HG02840 (cell line): ENCODE measurements around the gene STAC.

Source experiments
- ATAC-seq: cut with Tn5 transposase; IDR thresholded peaks from one replicate; pipeline ENCODE4 v1.9.1; 2021; ENCODE audit warnings: mild to moderate bottlenecking, moderate library complexity, moderate number of reproducible peaks; ENCODE audit not compliant: unreplicated experiment, low FRiP score

The STAC gene, protein sequence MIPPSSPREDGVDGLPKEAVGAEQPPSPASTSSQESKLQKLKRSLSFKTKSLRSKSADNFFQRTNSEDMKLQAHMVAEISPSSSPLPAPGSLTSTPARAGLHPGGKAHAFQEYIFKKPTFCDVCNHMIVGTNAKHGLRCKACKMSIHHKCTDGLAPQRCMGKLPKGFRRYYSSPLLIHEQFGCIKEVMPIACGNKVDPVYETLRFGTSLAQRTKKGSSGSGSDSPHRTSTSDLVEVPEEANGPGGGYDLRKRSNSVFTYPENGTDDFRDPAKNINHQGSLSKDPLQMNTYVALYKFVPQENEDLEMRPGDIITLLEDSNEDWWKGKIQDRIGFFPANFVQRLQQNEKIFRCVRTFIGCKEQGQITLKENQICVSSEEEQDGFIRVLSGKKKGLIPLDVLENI

DNA sequence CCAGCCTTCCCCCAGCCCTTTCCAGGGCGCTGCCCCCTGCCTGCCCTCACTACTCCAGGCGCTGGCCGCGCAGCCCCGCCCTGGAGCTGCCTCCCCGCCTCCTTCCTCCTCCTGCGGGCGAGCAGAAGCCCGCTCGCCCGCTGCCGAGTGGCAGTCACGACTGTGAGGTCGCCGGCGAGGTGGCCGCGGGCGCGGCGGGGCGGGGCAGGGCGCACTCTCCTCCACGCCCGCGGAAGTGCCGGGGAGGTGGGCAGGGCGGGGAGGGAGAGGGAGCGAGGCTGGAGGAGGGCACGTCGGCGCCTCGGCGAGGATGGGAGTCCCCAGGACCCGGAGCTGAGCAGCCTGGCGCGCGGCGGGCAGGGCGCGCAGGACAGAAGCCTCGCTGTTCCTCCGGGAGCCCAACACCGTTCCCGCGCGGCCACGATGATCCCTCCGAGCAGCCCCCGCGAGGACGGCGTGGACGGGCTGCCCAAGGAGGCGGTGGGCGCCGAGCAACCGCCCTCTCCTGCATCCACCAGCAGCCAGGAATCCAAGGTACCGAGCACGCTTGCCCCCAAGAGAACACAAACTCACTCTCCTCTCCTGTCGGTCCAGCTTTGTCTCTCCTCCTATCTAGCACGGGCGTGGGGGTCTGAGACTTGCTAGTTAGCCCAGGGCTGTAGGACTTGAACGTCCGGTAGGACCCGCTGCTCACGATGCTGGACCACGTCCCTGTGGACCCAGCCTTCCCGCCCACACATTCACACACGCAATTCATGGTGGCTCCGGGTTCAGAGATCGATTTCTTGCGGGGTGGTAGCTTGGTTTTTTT lies at the start of gene STAC:
Gene STAC (plus strand): TSS at position 284 of the 811 bp plus-strand sequence. CDS start 140 bp downstream, at position 424.
- ATAC-seq: no peak

DNA sequence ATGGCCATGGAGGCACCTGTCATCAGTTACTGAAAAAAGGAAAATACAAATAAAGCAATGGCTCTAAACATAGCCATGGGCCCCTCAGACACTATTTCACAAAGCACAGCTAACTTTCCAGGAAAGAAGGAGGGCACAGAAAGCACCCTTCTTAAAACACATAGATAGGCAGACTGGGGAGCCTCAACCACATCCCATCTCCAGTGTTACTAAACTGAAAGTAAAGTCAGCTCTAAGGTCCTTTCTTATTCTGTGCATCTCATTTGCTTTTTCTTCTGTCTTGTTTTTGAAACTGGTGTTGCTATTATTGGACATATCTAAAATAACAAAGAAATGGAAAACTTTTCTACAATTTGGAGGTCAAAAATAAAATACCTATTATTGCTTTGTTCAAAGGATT lies 48.2 kb upstream of the STAC start:
- ATAC-seq: no peak

DNA sequence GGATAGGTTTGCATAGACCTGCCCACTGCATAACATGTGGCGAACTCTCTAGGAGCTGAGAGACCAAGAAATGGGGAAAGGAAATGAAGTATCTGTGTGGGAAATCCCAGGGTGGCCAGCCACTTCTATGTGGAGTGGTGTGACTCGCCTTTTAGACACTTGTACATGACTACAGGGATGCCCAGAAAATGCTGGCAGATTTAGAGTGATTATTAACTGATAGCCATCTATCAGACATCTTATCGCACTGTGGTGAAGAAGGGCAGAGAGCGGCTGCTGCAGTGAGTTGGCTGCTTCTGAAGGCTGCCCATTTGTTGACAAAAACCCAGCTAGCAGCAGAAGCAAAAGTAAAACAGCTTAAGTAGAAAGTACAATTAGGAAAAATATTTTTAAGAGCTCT lies 18.1 kb upstream of the STAC start:
- ATAC-seq: no peak

DNA sequence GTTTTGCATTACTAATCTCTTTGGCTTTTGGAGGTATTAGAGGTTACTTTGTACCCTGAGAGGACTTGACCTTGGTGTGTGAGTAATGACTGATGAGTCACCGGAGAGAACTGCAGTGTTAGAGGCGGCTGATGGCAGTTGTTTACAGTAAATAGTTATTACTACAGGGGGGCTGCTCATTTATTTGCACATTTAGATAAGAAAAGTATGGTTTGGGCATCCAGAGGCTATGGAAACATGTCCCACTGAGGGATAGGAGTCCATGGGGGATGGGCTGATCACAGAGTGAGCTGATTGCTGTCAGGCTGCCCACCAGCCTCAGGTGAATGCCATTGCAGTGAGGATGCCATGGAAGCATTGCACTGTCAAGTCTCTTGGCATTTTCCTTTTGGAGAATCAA lies 17.3 kb upstream of the STAC start:
- no peak for ATAC-seq

DNA sequence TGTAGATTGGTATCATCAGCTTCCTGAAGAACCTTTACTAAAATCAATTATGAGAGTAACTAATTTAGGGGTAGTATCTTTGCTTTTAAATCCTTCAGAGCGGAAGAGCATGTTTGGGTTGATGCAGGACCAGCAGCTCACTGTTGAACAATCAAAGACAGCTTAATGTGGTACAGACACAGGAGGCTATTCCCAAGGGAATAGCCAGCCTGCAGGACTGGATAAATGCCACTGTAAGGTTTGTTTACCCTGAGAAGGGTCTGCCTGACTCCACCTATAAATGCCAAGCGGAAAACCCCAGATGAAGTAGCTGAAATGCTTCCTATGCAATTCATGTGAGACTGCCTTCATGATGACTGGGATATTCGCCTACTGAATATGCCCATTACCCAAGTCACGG lies 16.0 kb upstream of the STAC start:
- ATAC-seq: no peak

DNA sequence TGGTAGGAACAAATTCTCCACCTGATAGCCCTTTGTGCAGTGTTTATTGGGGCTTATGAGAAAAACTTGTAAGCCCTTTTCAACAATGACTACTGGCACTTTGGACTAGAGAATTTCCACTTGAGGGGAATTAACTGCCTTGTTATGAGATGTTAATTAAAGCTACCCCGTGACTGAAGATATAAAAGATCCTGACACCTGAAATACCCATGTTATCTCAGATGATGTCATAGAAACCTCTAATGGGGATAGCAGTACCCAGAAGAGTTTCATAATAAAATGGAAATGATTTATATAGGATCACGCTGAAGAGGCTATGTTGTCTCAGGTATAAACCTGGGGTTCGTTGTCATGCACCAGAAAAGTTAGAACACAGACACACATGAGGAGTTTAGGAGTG lies 14.5 kb upstream of the STAC start:
- no peak for ATAC-seq

DNA sequence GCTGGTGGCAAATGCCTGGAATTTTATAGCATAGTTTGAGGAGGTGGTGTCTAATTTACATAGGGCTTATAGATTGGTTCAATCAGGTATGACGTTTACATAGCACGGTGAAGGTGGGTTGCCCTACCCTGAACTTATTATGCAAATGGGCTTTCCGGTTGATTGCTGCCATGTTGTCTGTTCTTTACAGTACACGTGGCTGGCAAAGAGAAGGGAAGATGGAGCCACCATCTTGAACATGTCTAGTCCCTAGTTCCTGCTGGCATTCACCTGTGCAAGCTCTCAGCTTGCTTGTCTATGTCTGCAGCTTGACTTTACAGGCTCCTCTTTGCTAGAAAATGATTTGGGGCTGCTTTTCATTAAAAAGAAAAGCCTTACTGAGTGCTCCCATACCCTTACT lies 14.0 kb upstream of the STAC start:
- ATAC-seq: no peak

DNA sequence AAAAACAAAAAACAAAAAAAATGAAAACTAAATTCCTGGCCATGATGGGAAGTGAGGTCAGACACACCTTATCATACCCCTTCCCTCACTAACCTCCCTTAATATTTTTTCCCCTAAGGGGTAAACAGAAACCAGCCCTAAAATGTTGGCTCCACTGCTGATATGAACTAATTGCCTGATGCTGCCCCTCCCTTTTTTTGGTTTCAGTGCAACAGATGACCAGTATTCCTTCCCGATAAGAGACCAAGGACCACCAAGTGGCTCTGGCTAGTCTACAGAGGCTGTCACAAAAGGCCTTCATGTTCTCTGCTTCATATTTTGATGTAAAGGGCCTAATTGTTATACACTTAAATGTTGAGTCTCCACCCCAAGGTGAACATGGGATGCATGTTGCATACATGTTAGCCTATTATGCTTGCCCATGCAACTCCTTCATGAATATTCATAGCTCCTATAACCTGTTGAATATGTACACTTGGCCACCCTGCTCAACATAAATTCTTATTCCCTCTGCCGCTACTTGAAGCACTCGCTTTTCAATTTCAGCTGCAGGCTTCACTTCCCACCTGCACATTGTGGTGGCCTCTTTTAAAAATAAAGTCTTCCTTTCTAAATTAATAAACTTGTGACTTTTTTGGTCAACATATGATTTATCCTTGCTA lies 12.3 kb upstream of the STAC start:
- ATAC-seq: no peak

DNA sequence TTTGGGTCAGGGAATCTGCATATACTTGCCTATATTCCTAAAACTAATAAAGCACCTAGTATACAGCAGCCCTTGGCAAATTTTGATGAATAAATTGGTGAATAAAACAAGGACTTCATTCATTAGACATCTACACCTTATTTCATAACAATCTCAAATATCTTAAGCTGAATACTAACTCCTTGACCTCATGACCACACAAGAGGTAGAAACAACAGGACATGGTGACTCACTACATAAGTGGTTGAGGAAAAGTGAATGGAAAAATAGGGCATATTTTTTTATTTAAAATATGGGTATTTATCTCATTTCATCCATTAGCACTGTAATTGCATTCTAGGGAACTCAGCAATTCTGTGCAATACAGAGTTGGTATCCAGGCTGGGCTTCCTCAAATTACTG lies 7.8 kb upstream of the STAC start:
- no peak for ATAC-seq

DNA sequence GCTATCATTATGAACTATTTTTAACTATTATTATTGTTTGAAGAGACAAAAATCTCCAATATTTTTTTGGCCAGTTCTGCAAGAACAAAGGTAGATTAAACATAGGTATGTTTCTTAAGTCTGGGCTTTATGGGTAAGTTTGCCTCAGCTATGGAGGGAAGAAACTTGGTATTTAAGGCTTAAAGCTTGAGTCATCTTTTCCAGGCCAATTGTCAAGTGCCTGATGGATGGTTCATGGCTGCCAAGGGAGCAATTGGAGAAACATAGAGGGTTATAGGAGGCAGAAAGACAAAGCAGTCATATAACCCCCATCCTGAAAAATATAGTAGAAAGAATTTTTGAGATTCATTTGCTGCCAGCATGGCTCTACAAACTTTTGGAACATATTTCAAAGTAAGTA lies 7.2 kb upstream of the STAC start:
- ATAC-seq: no peak

DNA sequence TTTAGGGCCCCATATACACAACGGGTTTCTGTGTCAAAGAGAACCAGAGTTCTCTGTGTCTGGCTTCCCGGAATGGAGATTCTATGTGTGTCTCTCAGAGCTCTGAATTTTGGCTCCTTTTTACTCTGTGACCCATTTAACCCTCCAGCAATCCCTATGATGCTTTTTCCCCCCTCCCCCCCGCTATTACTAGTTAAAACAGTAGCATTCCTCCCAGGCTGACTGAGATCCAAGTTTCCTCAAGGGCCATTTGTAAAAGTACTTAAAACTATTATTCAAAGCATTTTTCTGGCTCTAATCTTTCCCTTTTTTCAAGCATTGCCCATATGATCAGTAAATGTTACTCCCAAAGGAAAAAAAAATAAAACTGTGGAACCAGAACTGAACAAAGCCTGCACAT lies 6.6 kb upstream of the STAC start:
- ATAC-seq: no peak

DNA sequence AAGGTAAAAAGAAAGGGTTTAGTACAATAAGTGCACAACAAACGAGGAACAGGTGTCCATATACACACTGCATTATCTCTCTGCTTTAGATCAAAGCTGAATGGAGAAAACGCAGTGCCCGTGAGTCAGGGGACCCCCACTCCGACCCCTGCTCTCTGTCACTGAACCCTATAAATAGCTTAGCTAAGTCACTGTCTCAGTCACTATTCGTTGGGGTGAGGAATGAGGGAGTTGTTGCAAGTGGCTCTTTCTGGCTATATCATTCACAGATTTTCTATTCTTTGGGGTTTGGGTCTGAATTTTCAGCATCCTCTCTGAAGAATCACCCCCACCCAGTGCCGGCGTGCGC lies 458 bp upstream of the STAC start:
- ATAC-seq: no peak

DNA sequence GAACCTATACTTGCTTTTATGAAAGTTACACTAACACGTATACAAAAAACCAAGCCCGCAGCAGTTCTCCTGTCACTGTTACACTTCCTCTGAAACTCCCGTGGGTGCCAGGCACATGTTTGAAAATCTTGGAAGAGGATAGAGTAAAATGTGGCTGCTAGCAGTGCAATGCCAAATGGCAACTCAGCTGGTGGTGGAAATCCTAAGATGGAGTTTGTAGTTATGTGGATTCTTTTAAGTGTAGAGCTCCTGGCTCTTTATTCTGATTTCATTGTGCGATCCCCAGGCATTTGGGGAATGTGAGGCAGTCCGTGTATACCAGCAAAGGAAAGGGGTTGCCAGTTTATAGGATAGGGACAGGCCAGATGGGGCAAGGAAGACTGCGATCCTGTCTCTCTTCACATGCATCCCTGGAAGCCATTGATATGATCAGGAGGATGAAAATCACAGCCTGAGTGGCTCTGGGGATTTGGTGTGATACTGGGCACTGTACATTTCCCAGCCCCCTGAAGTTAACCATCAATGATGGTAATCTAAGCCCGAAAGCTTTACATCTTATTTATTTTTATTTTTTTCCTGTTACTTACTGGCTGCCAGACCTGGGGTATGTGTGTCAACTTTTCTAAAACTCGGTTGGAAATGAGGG lies 1.1 kb downstream of the STAC start:
- no peak for ATAC-seq

DNA sequence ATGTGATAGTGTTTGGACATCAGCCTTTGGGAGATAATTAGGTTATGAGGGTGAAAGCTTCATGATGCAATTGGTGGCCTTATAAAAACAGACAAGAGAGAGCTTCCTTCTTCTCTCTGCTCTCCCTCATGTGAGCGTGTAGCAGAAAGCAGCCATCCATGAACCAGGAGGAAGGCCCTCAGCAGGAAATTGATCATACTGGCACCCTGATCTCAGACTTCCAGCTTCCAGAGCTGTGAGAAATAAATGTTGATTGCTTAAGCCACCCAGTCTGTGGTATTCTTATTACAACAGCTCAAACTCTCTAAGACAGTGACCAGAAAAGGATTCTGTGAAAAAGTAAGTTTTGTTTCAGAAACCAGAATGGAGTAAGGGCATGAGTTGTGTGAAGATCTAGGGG lies 13.3 kb downstream of the STAC start:
- no peak for ATAC-seq

DNA sequence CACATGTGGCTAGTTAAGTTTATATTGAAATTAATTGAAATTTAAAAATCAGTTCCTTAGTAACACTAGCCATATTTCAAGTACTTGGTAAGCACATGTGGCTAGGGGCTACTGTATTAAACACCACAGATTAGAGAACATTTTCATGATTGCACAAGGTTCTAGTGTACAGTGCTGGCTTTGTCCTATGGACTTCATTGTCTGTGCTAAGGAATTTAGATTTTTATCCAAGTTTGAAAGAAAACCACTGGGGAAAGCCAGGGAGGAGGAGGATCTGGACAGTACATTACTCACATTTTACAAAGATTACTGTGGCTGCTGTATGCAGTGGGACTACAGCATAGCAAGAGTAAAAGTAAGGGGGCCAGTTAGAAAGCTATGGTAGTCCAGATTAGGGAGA lies 13.9 kb downstream of the STAC start:
- ATAC-seq: no peak

DNA sequence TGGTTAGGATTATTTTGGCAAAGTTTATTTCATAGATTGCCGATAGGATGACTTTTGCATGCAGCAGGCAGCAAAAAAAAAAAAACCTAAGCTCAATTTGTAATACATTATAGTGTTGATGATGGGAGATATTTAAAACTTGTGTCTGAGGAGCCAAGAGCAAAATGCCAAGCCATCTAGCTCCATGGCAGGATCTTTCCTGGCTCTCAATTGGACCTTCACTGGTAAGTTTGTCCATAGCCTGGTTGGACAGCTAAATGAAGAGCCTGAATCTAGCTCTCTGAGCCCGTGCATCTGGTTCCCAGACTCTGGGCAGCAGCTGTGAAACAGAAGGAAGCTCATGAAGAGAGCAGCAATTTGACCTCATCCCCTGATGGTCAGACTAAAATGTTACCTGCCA lies 17.5 kb downstream of the STAC start:
- no peak for ATAC-seq

DNA sequence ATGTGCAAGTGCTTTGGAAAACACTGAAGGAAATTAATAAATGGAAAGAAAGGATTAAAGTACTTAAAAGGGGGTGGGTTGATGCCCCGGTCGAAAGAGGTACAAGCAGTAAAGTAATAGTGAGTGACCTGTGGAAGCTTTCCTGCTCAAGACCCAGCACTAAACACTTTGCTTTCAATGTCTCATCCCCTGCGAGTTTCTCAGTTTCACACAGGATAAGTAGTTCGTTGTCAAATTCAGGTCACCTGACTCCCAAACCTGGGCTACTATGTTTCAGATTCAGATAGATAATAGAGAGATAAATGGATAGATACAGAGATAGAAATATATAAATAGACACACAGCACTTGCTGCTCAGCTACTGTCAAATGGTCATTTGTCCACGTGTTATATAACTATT lies 19.6 kb downstream of the STAC start:
- no peak for ATAC-seq

DNA sequence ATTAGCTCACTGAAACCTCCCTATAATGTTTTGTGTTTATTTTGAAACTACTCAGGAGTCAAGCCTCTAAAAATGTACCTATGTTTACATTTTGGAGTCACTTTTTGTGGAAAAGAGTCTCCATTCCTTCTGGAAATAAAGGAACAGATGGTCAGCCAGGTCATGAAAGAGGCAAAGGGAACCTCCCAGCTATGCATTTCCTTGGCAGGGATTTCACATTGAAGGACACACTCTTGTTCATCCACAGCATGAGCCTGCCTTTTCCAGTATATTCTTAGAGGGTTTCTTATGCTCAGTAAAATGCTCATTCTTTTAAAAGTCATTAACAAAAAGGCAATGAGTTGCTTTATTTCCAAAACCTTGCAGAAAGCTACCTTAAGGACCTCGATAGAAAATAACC lies 20.8 kb downstream of the STAC start:
- ATAC-seq: no peak

DNA sequence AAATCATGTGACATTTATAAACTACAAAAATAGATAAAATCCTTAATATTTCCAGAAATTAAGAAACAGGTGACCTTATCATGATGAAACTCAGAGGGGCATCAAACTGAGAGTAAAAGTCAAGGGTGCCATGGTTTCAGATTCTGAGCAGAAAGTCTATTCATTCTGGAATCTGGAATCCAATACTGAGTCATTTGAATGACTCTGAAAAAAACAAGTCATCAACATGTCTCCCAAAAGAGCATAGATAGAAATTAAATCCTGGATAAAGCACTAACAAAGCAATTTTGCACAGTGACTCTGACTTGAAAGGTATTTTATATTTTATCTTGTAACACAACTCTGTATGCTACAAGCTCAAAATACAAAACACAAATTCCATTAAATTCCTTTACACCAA lies 23.4 kb downstream of the STAC start:
- ATAC-seq: no peak

DNA sequence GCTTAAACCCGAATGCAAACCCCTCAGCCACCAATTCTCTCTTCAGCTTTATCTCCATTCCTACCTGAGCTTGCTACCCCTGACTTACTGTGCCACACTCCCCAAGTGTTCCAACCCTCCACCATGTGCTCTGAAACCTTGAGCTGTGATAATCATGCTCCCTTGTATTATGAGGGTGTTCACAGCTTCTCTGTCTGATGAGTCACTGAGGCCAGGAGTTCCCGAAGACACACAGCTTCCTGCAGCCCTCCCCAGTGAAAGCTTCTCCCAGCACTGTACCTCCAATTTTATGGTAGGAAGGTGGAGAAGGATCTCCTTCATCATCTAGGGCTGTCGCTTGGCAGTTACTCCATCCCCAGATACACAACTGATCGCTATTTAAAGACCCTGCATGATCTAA lies 24.9 kb downstream of the STAC start:
- no peak for ATAC-seq

DNA sequence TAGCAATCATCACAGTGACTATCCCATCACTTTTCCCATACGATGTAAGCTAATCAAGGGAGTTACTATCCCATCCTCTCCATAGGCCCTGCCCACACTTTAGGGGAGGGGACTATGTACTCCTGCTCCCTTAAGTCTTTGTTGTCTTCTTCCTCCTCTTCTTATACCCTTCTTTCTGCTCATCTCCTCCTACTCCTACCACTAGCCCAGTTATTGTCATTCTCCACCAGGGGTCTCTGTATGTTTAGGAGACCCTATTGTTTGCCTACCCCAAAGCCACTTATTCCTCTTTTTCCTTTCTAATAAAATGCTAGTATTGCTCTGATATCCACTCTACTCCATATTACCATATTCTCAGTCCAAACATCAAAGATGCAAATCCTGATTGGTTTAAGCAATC lies 27.8 kb downstream of the STAC start:
- no peak for ATAC-seq
